ENCODE results near the gene MPP3. TPM values are rescaled to one million over a fixed set of nuclear protein-coding genes. Genes with fewer than 3 reads are reported as not detected.

The MPP3 gene
- total RNA-seq, 1 experiment from 2014 or later: 5.7 TPM

GRCh38 chr17:43864161-43864984 is 31.4 kb upstream of the MPP3 start:
- CTCF ChIA-PET: no interaction called here
- POLR2A ChIA-PET (ENCODE audit: low non-redundant PET): no interaction called here
- Histone ChIP-seq H3K36me3 (ENCODE audit: insufficient read depth, low read length, poor library complexity, severe bottlenecking) (no peaks in the 10 kb centered on the region), H3K27ac (ENCODE audit: low read depth, low read length, poor library complexity, severe bottlenecking) (no peak overlapping the region), H3K27me3 (replicated peaks; ENCODE audit: insufficient read depth, low read depth, low read length, poor library complexity) (no peaks in the 10 kb centered on the region), H3K4me1 (ENCODE audit: insufficient read depth, low read length, poor library complexity, severe bottlenecking) (no peaks in the 10 kb centered on the region), H3K4me3 (ENCODE audit: low read depth, low read length, poor library complexity, severe bottlenecking) (no peak overlapping the region), H3K9me3 (ENCODE audit: low read depth, low read length, poor library complexity, severe bottlenecking) (no peaks in the 10 kb centered on the region)
- TF ChIP-seq CTCF (conservative IDR thresholded peaks at IDR 0.05; ENCODE audit: low read depth, low read length) (no peak), EZH2 (IDR thresholded peaks at IDR 0.05; ENCODE audit: borderline replicate concordance, low read depth, low read length, poor library complexity, severe bottlenecking) (no peak)
- intact Hi-C loops (cut with micrococcal nuclease; ENCODE audit: unreplicated experiment): no loop called here
- DNase-seq (ENCODE audit: low spot score): no peak
- no TSS peak for BruUV-seq (replicated peaks)

GRCh38 chr17:43861960-43862359 is 29.0 kb upstream of the MPP3 start:
- DNase-seq (ENCODE audit: low spot score): no peak
- H3K27ac ChIP-seq (ENCODE audit: low read depth, low read length, poor library complexity, severe bottlenecking): no peak overlapping the region
- no peaks in the 10 kb centered on the region for H3K4me1 ChIP-seq (ENCODE audit: insufficient read depth, low read length, poor library complexity, severe bottlenecking)
- POLR2A ChIA-PET (ENCODE audit: low non-redundant PET): interaction anchor here (0.6 kb wide), 1 partner anchor 265 kb away, joined by 6 read pairs; no protein-coding TSS in a partner anchor
- H3K4me3 ChIP-seq (ENCODE audit: low read depth, low read length, poor library complexity, severe bottlenecking): no peak overlapping the region
- no peaks in the 10 kb centered on the region for H3K36me3 ChIP-seq (ENCODE audit: insufficient read depth, low read length, poor library complexity, severe bottlenecking)
- H3K27me3 ChIP-seq (replicated peaks; ENCODE audit: insufficient read depth, low read depth, low read length, poor library complexity): no peaks in the 10 kb centered on the region
- no peaks in the 10 kb centered on the region for H3K9me3 ChIP-seq (ENCODE audit: low read depth, low read length, poor library complexity, severe bottlenecking)
- TF ChIP-seq CTCF (conservative IDR thresholded peaks at IDR 0.05; ENCODE audit: low read depth, low read length): no peak
- TF ChIP-seq EZH2 (IDR thresholded peaks at IDR 0.05; ENCODE audit: borderline replicate concordance, low read depth, low read length, poor library complexity, severe bottlenecking): no peak
- no TSS peak for BruUV-seq (replicated peaks)
- CTCF ChIA-PET: no interaction called here
- intact Hi-C loops (cut with micrococcal nuclease; ENCODE audit: unreplicated experiment): no loop called here

- no peaks in the 10 kb centered on the region for H3K4me1 ChIP-seq (ENCODE audit: insufficient read depth, low read length, poor library complexity, severe bottlenecking)
- ChIA-PET POLR2A (ENCODE audit: low non-redundant PET) (no interaction called here), CTCF (no interaction called here)
- H3K9me3 ChIP-seq (ENCODE audit: low read depth, low read length, poor library complexity, severe bottlenecking): no peaks in the 10 kb centered on the region
- BruUV-seq (replicated peaks): no TSS peak
- H3K27ac ChIP-seq (ENCODE audit: low read depth, low read length, poor library complexity, severe bottlenecking): no peak overlapping the region
- DNase-seq (ENCODE audit: low spot score): no peak
- H3K4me3 ChIP-seq (ENCODE audit: low read depth, low read length, poor library complexity, severe bottlenecking): no peak overlapping the region
- H3K27me3 ChIP-seq (replicated peaks; ENCODE audit: insufficient read depth, low read depth, low read length, poor library complexity): no peaks in the 10 kb centered on the region
- no peak for TF ChIP-seq CTCF (conservative IDR thresholded peaks at IDR 0.05; ENCODE audit: low read depth, low read length)
- TF ChIP-seq EZH2 (IDR thresholded peaks at IDR 0.05; ENCODE audit: borderline replicate concordance, low read depth, low read length, poor library complexity, severe bottlenecking): no peak
- intact Hi-C loops (cut with micrococcal nuclease; ENCODE audit: unreplicated experiment): no loop called here
- no peaks in the 10 kb centered on the region for H3K36me3 ChIP-seq (ENCODE audit: insufficient read depth, low read length, poor library complexity, severe bottlenecking)
Observed at GRCh38 chr17:43860927-43861622, 28.1 kb upstream of the MPP3 start.

Data from A673 (cell line).